ENCODE measurements around the gene CHFR. TPM values are rescaled to one million over a fixed set of nuclear protein-coding genes. Genes with fewer than 3 reads are reported as not detected.
"Not testable (repeated sequence)": the region's sequence is repeated elsewhere in the genome, so short reads cannot be mapped to it uniquely, and the experiment has no call there.

CHFR gene
- total and polyA plus RNA-seq, 5 experiments from 2014 or later, result 25.1 to 96.9 (median 37.4) TPM

DNA sequence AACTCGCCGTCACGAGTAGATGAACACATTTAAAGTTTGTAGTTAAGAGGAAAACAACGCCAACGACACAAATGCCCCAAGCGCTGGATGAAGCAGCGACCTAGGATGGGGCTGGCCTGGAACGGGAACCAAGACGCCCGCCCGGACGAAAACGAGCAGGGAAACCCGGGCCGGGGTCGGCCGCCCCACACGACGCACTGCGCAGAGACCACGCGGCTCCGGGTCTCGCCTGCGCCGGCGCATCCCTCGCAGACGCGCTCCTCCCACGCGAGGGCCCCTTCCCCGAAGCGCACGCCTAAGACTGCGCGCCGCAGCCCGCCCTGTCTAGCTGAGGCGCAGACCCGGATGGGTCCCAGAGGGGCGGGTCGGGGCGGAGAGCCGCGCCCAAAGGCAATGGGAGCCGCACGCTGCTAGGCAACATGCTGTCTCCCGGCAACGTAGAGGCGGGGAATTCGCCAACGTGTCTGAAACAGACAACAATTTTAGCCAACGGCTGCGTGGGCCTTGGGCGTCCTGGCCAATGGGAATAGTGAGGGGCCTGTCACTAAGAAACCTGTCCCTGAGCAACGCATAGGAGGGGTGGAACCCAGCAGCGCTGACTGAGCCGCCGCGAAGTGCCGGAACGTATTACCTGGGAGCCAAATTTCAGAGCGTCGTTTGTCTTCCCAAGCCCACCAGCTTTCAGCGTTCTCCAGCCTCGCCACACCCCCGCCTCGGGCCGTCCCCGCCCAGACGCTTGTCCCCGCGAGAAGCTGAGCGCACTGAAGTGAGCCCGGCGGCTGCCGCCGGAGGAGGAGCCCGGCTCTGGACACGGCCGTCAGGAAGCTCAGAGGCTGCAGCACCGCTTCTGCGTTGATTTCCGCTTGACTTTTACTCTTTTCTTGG, 21.0 kb upstream of the CHFR start:
- peaks cover 9 to 23% (median 15%) of the 10 kb centered on the region in 3 donors for H3K36me3 Mint-ChIP-seq
- peaks cover 0 to 25% (median 15%) of the 10 kb centered on the region in 9 donors for H3K9me3 Mint-ChIP-seq
- peak overlapping the region; percentile 93 to 100 (median 97) for H3K27ac Mint-ChIP-seq
- POLR2A ChIA-PET, result interaction anchor here (0.6 to 5.8 kb wide), 20 partner anchors 9 to 274 kb away, joined by 3 to 48 read pairs (median 4); partner anchors contain the start of genes CHFR, GOLGA3, PGAM5 and ZNF10
- peak overlapping the region; percentile 82 to 99 (median 94) for H3K4me3 Mint-ChIP-seq
- H3K27me3 Mint-ChIP-seq, result peaks cover 0 to 3% (median 0%) of the 10 kb centered on the region in 5 donors
- DNase-seq, result peak; percentile 87 to 99 (median 96)
- ATAC-seq, result peak; percentile 91 to 92
- peaks cover 13 to 29% (median 22%) of the 10 kb centered on the region in 4 donors for H3K4me1 Mint-ChIP-seq

- POLR2A ChIA-PET, result interaction anchor here (1.4 to 5.8 kb wide), 4 partner anchors 73 to 223 kb away, joined by 3 to 48 read pairs (median 12); partner anchors contain the start of genes GOLGA3, ZNF10, ZNF84 and ZNF891
- Mint-ChIP-seq H3K9me3 (peaks cover 0 to 21% (median 14%) of the 10 kb centered on the region in 9 donors), H3K4me1 (peaks cover 13 to 29% (median 22%) of the 10 kb centered on the region in 4 donors), H3K36me3 (peaks cover 6 to 19% (median 14%) of the 10 kb centered on the region in 3 donors), H3K27ac (peak overlapping the region; percentile 55 to 100 (median 96)), H3K4me3 (peak overlapping the region; percentile 82 to 99 (median 94))
- not testable (repeated sequence) for DNase-seq, H3K27me3 Mint-ChIP-seq, ATAC-seq
Measured at GRCh38 chr12:132907789-132908144, 20.4 kb upstream of the CHFR start.

- Mint-ChIP-seq H3K27me3 (peaks cover 0 to 3% (median 0%) of the 10 kb centered on the region in 5 donors), H3K4me1 (peaks cover 13 to 29% (median 22%) of the 10 kb centered on the region in 4 donors), H3K36me3 (peaks cover 4 to 17% (median 10%) of the 10 kb centered on the region in 3 donors), H3K4me3 (peak overlapping the region; percentile 36 to 95 (median 64)), H3K9me3 (peaks cover 0 to 19% (median 11%) of the 10 kb centered on the region in 9 donors), H3K27ac (peak overlapping the region in 7 of 10 donors; percentile 25 to 93 (median 82))
- POLR2A ChIA-PET, result interaction anchor here (1.3 to 5.8 kb wide), 3 partner anchors 73 to 173 kb away, joined by 3 to 48 read pairs (median 19); partner anchors contain the start of gene GOLGA3
- ATAC-seq, result no peak
- DNase-seq, result no peak
Measured at GRCh38 chr12:132907216-132907615, 19.8 kb upstream of the CHFR start.

DNA sequence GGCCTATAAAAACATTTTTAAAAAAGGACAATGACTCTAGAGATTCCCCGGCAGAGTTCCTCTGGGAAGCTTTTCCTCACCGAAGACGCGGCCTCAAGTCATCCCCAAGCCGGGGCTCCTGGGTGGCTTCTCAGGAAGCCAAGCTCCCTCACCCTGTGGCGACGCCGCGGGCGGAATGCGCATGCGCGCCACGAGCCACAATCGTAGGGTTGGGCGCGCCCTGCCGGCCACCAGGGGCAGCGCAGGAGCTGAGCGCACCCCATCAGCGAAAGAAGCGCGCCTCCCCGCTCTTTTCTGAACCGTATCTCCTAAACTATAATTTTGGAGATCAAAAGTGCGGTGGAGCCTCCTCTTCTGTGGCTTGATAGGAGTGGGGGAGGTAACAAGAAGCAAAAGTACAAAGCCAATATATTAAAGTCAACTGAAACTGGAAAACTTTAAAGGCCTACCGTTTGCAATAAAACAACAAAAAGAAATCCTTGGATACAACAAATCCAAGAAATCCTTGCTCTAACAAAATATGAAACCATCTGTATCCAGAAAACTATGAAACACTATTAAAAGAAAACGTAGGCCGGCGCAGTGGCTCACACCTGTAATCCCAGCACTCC, 17.4 kb upstream of the CHFR start:
- Mint-ChIP-seq H3K36me3 (peaks cover 0 to 2% (median 0%) of the 10 kb centered on the region in 3 donors), H3K4me1 (peaks cover 9 to 29% (median 21%) of the 10 kb centered on the region in 4 donors), H3K9me3 (peaks cover 0 to 3% (median 0%) of the 10 kb centered on the region in 9 donors), H3K27ac (peak overlapping the region in 9 of 10 donors; percentile 66 to 90 (median 83)), H3K4me3 (peak overlapping the region; percentile 57 to 86 (median 75)), H3K27me3 (peaks cover 0 to 3% (median 0%) of the 10 kb centered on the region in 5 donors)
- POLR2A ChIA-PET, result interaction anchor here (0.6 to 5.8 kb wide), 14 partner anchors 16 to 143 kb away, joined by 3 to 48 read pairs (median 6); partner anchors contain the start of genes CHFR and GOLGA3
- peak; percentile 8 to 21 for ATAC-seq
- DNase-seq, result peak; percentile 83 to 97 (median 91)

- POLR2A ChIA-PET, result interaction anchor here (0.6 to 1.6 kb wide), 3 partner anchors 23 to 72 kb away, joined by 3 to 5 read pairs (median 4); no protein-coding TSS in a partner anchor
- H3K27me3 Mint-ChIP-seq, result no peaks in the 10 kb centered on the region
- no peak overlapping the region for H3K4me3 Mint-ChIP-seq
- peaks cover 0 to 3% (median under 1%) of the 10 kb centered on the region in 4 donors for H3K4me1 Mint-ChIP-seq
- peaks cover 0 to 2% (median 0%) of the 10 kb centered on the region in 9 donors for H3K9me3 Mint-ChIP-seq
- no peak overlapping the region for H3K27ac Mint-ChIP-seq
- DNase-seq (no peak), ATAC-seq (no peak)
- H3K36me3 Mint-ChIP-seq, result no peaks in the 10 kb centered on the region
Measured at GRCh38 chr12:132899033-132899432, 11.6 kb upstream of the CHFR start.

- H3K36me3 Mint-ChIP-seq, result peaks cover 0 to 13% (median 6%) of the 10 kb centered on the region in 3 donors
- H3K27me3 Mint-ChIP-seq, result no peaks in the 10 kb centered on the region
- DNase-seq (no peak), ATAC-seq (no peak)
- POLR2A ChIA-PET, result interaction anchor here (0.6 to 1.4 kb wide), 4 partner anchors 15 to 43 kb away, joined by 3 to 4 read pairs (median 4); no protein-coding TSS in a partner anchor
- H3K9me3 Mint-ChIP-seq, result peaks cover 0 to 4% (median 0%) of the 10 kb centered on the region in 9 donors
- H3K4me3 Mint-ChIP-seq, result peak overlapping the region; percentile 29 to 99 (median 54)
- peak overlapping the region; percentile 80 to 100 (median 100) for H3K27ac Mint-ChIP-seq
- H3K4me1 Mint-ChIP-seq, result peaks cover 14 to 33% (median 25%) of the 10 kb centered on the region in 4 donors
Measured at GRCh38 chr12:132888852-132889251, 1.4 kb upstream of the CHFR start.

GRCh38 chr12:132886529-132887477, 602 bp downstream of the CHFR start:
- peaks cover 0 to 4% (median 0%) of the 10 kb centered on the region in 9 donors for H3K9me3 Mint-ChIP-seq
- H3K27me3 Mint-ChIP-seq, result no peaks in the 10 kb centered on the region
- H3K27ac Mint-ChIP-seq, result peak overlapping the region; percentile 70 to 100 (median 100)
- POLR2A ChIA-PET, result interaction anchor here (0.5 to 2.6 kb wide), 16 partner anchors 11 to 272 kb away, joined by 3 to 41 read pairs (median 4); partner anchors contain the start of genes GOLGA3, PGAM5 and ZNF140
- H3K4me1 Mint-ChIP-seq, result peaks cover 16 to 49% (median 39%) of the 10 kb centered on the region in 4 donors
- DNase-seq, result peak in 2 of 10 donors; percentile 21 to 23
- ATAC-seq, result peak in 1 of 2 donors; percentile 4
- H3K4me3 Mint-ChIP-seq, result peak overlapping the region; percentile 72 to 98 (median 88)
- peaks cover 0 to 29% (median 14%) of the 10 kb centered on the region in 3 donors for H3K36me3 Mint-ChIP-seq

DNA sequence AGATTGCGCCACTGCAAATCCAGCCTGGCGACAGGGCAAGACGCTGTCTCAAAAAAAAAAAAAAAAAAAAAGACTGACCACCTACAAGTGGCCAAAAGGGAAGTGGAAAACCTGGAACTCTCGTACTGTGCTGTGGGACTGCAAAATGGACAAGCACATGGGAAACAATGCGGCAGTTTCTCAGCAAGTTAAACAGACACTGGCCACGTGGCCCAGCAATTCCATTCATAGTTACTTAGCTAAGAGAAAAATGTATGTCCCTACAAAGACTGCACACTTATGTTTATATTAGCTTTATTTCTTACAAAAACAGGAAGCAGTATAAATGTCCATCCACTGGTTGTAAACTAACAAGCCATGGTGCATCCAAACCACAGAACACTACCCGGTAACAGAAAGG, 5.6 kb downstream of the CHFR start:
- ATAC-seq, result no peak
- H3K36me3 Mint-ChIP-seq, result peaks cover 0 to 61% (median 21%) of the 10 kb centered on the region in 3 donors

GRCh38 chr12:132874620-132875019, 12.8 kb downstream of the CHFR start:
- POLR2A ChIA-PET, result interaction anchor here (2.9 to 3.3 kb wide), 2 partner anchors 12 to 41 kb away, joined by 36 to 41 read pairs; partner anchors contain the start of gene CHFR
- not testable (repeated sequence) for H3K27me3 Mint-ChIP-seq, H3K9me3 Mint-ChIP-seq, ATAC-seq, DNase-seq, H3K4me3 Mint-ChIP-seq
- peaks cover 9 to 33% (median 23%) of the 10 kb centered on the region in 4 donors for H3K4me1 Mint-ChIP-seq
- peak overlapping the region in 1 of 10 donors; percentile 82 for H3K27ac Mint-ChIP-seq
- peaks cover 0 to 72% (median 19%) of the 10 kb centered on the region in 3 donors for H3K36me3 Mint-ChIP-seq

More for the DNA sequence above, 5.6 kb downstream of the CHFR start:
- Mint-ChIP-seq H3K27me3 (no peaks in the 10 kb centered on the region), H3K4me3 (peak overlapping the region in 1 of 10 donors; percentile 7), H3K27ac (peak overlapping the region in 4 of 10 donors; percentile 14 to 52 (median 44)), H3K4me1 (peaks cover 5 to 48% (median 39%) of the 10 kb centered on the region in 4 donors), H3K9me3 (peaks cover 0 to 2% (median 0%) of the 10 kb centered on the region in 9 donors)
- POLR2A ChIA-PET, result interaction anchor here (0.7 to 1.3 kb wide), 5 partner anchors 9 to 53 kb away, joined by 3 to 5 read pairs (median 3); partner anchors contain the start of gene GOLGA3
- DNase-seq, result no peak

DNA sequence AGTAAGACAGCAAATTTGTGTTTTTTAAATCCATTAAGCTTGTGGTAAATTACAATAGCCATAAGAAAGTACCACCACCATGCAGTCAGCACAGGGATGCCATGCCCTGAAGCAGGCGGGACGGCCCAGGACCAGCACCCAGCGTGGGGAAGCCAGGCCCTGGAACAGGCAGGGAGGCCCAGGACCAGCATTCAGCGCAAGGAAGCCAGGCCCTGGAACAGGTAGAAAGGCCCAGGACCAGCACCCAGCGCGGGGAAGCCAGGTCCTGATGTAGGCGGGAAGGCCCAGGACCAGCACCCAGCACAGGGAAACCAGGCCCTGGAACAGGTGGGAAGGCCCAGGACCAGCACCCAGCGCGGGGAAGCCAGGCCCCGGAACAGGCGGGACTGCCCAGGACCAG, 13.2 kb downstream of the CHFR start:
- POLR2A ChIA-PET, result interaction anchor here (2.0 to 3.3 kb wide), 6 partner anchors 13 to 46 kb away, joined by 7 to 41 read pairs (median 31); partner anchors contain the start of genes CHFR and GOLGA3
- Mint-ChIP-seq H3K27ac (peak overlapping the region; percentile 69 to 95 (median 90)), H3K9me3 (no peaks in the 10 kb centered on the region), H3K36me3 (peaks cover 0 to 72% (median 19%) of the 10 kb centered on the region in 3 donors), H3K4me3 (peak overlapping the region in 8 of 10 donors; percentile 61 to 76 (median 66)), H3K4me1 (peaks cover 9 to 37% (median 22%) of the 10 kb centered on the region in 4 donors), H3K27me3 (no peaks in the 10 kb centered on the region)
- no peak for ATAC-seq
- DNase-seq, result no peak

All from naive thymus-derived CD8-positive, alpha-beta T cell (primary cell).